ENCODE results near the gene OR6J1.
"Not testable (repeated sequence)": the region's sequence is repeated elsewhere in the genome, so short reads cannot be mapped to it uniquely, and the experiment has no call there.

The OR6J1 gene

GRCh38 chr14:22650046-22650739, 6.0 kb upstream of the OR6J1 start:
- DNase-seq = no peak

- DNase-seq = no peak
Observed at GRCh38 chr14:22648506-22648905, 4.4 kb upstream of the OR6J1 start.

GRCh38 chr14:22646570-22647254, 2.6 kb upstream of the OR6J1 start:
- peak; percentile 23 for DNase-seq

GRCh38 chr14:22641846-22642245, 2.3 kb downstream of the OR6J1 start:
- no peak for DNase-seq

- DNase-seq = no peak
Observed at GRCh38 chr14:22640192-22640591, 4.0 kb downstream of the OR6J1 start.

- not testable (repeated sequence) for DNase-seq
Observed at GRCh38 chr14:22635980-22636379, 8.2 kb downstream of the OR6J1 start.

GRCh38 chr14:22634233-22634900, 9.8 kb downstream of the OR6J1 start:
- DNase-seq = no peak

- DNase-seq = no peak
Observed at GRCh38 chr14:22630486-22630885, 13.7 kb downstream of the OR6J1 start.

GRCh38 chr14:22630066-22630465, 14.1 kb downstream of the OR6J1 start:
- no peak for DNase-seq

GRCh38 chr14:22629361-22629760, 14.8 kb downstream of the OR6J1 start:
- DNase-seq = no peak

GRCh38 chr14:22627506-22628263, 16.5 kb downstream of the OR6J1 start:
- no peak for DNase-seq

GRCh38 chr14:22626590-22626989, 17.6 kb downstream of the OR6J1 start:
- DNase-seq = no peak

GRCh38 chr14:22623047-22623446, 21.1 kb downstream of the OR6J1 start:
- DNase-seq = no peak

GRCh38 chr14:22622255-22622654, 21.9 kb downstream of the OR6J1 start:
- DNase-seq = no peak

GRCh38 chr14:22615765-22616164, 28.4 kb downstream of the OR6J1 start:
- not testable (repeated sequence) for DNase-seq

GRCh38 chr14:22614240-22614799, 29.8 kb downstream of the OR6J1 start:
- no peak for DNase-seq

- no peak for DNase-seq
Observed at GRCh38 chr14:22613736-22614239, 30.4 kb downstream of the OR6J1 start.

GRCh38 chr14:22613106-22613695, 31.0 kb downstream of the OR6J1 start:
- no peak for DNase-seq

GRCh38 chr14:22610931-22611330, 33.2 kb downstream of the OR6J1 start:
- no peak for DNase-seq

GRCh38 chr14:22607291-22607690, 36.9 kb downstream of the OR6J1 start:
- no peak for DNase-seq

- no peak for DNase-seq
Observed at GRCh38 chr14:22606380-22606779, 37.8 kb downstream of the OR6J1 start.

GRCh38 chr14:22602862-22603261, 41.3 kb downstream of the OR6J1 start:
- DNase-seq = no peak
